SK-N-SH (cell line): ENCODE results near the gene TMEM80. TPM values are rescaled to one million over a fixed set of nuclear protein-coding genes. Genes with fewer than 3 reads are reported as not detected.

Experiments used
- CTCF ChIA-PET: fragments of 300-600, 350-600 bp; formaldehyde crosslinking; extraction: SDS; loops from one replicate; lab custom pipeline; 2021; lab: Yijun Ruan, JAX
- POLR2A ChIA-PET: fragments of 350-600 bp; sonication (Branson Sonifier 250); formaldehyde crosslinking; extraction: SDS; loops from one replicate; lab custom pipeline; 2020; ENCODE audit warnings: antibody characterized with exemption, inconsistent platforms; lab: Yijun Ruan, JAX
- DNase-seq: peaks from one replicate; pipeline ENCODE4 v3.0.0; 2012
- H2AFZ ChIP-seq: fragments of 200-600 bp; sonication (generic); 2 replicates; pipeline ENCODE4 v1.8.1; 2016; ENCODE audit warnings: antibody characterized with exemption, mild to moderate bottlenecking, low read depth
- H3F3A ChIP-seq: fragments of 200-600 bp; sonication (generic); replicated peaks from 2 replicates; pipeline ENCODE3; 2016; ENCODE audit warnings: antibody characterized with exemption, mild to moderate bottlenecking; ENCODE audit not compliant: insufficient read depth
- H3K27ac ChIP-seq, 2 experiments: fragments of 200-500 bp in 1 of 2; fragments of 200-600 bp in 1 of 2; sonication (Bioruptor generic) in 1 of 2; sonication (generic), shearing (Covaris generic) in 1 of 2; 2 replicates each; pipeline versions ENCODE4 v1.5.1 to v1.6.1; 2014 to 2016; ENCODE audit warnings: low read depth in 2 of 2, inconsistent platforms in 1 of 2, low read length in 1 of 2, mild to moderate bottlenecking in 1 of 2, mixed read lengths in 1 of 2
- H3K27me3 ChIP-seq: fragments of 200-600 bp; sonication (generic), shearing (Covaris generic); 2 replicates; pipeline ENCODE4 v1.6.1; 2016; ENCODE audit warnings: mixed run types; ENCODE audit not compliant: insufficient read depth
- H3K36me3 ChIP-seq, 2 experiments: fragments of 200-500 bp in 1 of 2; fragments of 200-600 bp in 1 of 2; sonication (Bioruptor generic) in 1 of 2; sonication (generic) in 1 of 2; replicated peaks in 1 of 2; 2 replicates each; pipeline versions ENCODE3 to v1.5.1; 2014 to 2016; ENCODE audit warnings: low read length in 1 of 2, mild to moderate bottlenecking in 1 of 2; ENCODE audit not compliant: insufficient read depth in 2 of 2, control insufficient read depth in 1 of 2
- H3K4me1 ChIP-seq, 2 experiments: fragments of 200-500 bp in 1 of 2; fragments of 200-600 bp in 1 of 2; sonication (Bioruptor generic) in 1 of 2; sonication (generic), shearing (Covaris generic) in 1 of 2; 2 replicates each; pipeline versions ENCODE4 v1.5.1 to v1.6.1; 2014 to 2016; ENCODE audit warnings: low read depth in 1 of 2, low read length in 1 of 2, mixed run types in 1 of 2; ENCODE audit not compliant: insufficient read depth in 2 of 2, control insufficient read depth in 1 of 2
- H3K4me2 ChIP-seq: fragments of 200-600 bp; sonication (generic), shearing (Covaris generic); 2 replicates; pipeline ENCODE4 v1.6.1; 2017; ENCODE audit warnings: mixed run types
- H3K4me3 ChIP-seq, 2 experiments: fragments of 200-500 bp in 1 of 2; fragments of 200-600 bp in 1 of 2; sonication (Bioruptor generic) in 1 of 2; sonication (generic), shearing (Covaris generic) in 1 of 2; 2 replicates each; pipeline versions ENCODE4 v1.5.1 to v1.8.1; 2014 to 2016; ENCODE audit warnings: low read depth in 2 of 2, inconsistent platforms in 1 of 2, low read length in 1 of 2, mild to moderate bottlenecking in 1 of 2, mixed read lengths in 1 of 2, moderate library complexity in 1 of 2
- H3K79me2 ChIP-seq: fragments of 200-600 bp; sonication (generic); 2 replicates; pipeline ENCODE4 v1.8.1; 2017; ENCODE audit warnings: mild to moderate bottlenecking; ENCODE audit not compliant: insufficient read depth
- H3K9ac ChIP-seq: fragments of 200-600 bp; sonication (generic); 2 replicates; pipeline ENCODE4 v1.6.1; 2017; ENCODE audit warnings: mixed run types
- H3K9me2 ChIP-seq: fragments of 200-600 bp; sonication (generic); 2 replicates; pipeline ENCODE4 v1.6.1; 2017; ENCODE audit warnings: mixed run types
- H3K9me3 ChIP-seq: fragments of 200-600 bp; sonication (generic); 2 replicates; pipeline ENCODE4 v1.6.1; 2017; ENCODE audit warnings: mixed run types, mild to moderate bottlenecking, moderate library complexity
- H4K20me1 ChIP-seq: fragments of 200-600 bp; sonication (generic); 2 replicates; pipeline ENCODE4 v1.6.1; 2017; ENCODE audit warnings: mild to moderate bottlenecking, mixed run types; ENCODE audit not compliant: insufficient read depth
- ELF1 ChIP-seq: IDR thresholded peaks from 2 replicates; pipeline ENCODE4 v1.4.0; 2012
- FOXJ3 ChIP-seq: sonication (generic); formaldehyde crosslinking; IDR thresholded peaks from 2 replicates; pipeline ENCODE4 v1.5.1; 2020; ENCODE audit warnings: mild to moderate bottlenecking, missing genetic modification reagents
- GABPA ChIP-seq: IDR thresholded peaks from 2 replicates; pipeline ENCODE4 v1.4.0; 2012; ENCODE audit warnings: low read depth, mild to moderate bottlenecking
- GATA2 ChIP-seq: sonication (generic); formaldehyde crosslinking; IDR thresholded peaks from 2 replicates; pipeline ENCODE4 v1.5.0; 2020; ENCODE audit warnings: mild to moderate bottlenecking, missing genetic modification reagents
- NFIC ChIP-seq: IDR thresholded peaks from 2 replicates; pipeline ENCODE4 v1.4.0; 2012; ENCODE audit warnings: borderline replicate concordance
- NRF1 ChIP-seq: IDR thresholded peaks from 2 replicates; pipeline ENCODE4 v1.6.1; 2012; ENCODE audit warnings: low read depth, mild to moderate bottlenecking, low read length
- PBX3 ChIP-seq: IDR thresholded peaks from 2 replicates; pipeline ENCODE4; 2012
- RAD21 ChIP-seq: IDR thresholded peaks from 2 replicates; pipeline ENCODE4 v1.6.1; 2012; ENCODE audit warnings: mild to moderate bottlenecking, low read length
- WGBS: methylation state at CpG from one replicate; pipeline ENCODE4 v1.1.6; 2017; ENCODE audit warnings: low lambda C conversion rate; 5-methylcytosine and 5-hydroxymethylcytosine counted together
- polyA plus RNA-seq, 3 experiments: library from polyadenylated mRNA; depleted of rRNA; stranded (reverse); fragments of >200 nt; gene quantifications; 2 replicates each; pipeline ENCODE4 v1.2.3, GENCODE V29; 2012
- TF ChIP-seq, protein P1 (sequence below): IDR thresholded peaks from 2 replicates; pipeline ENCODE4 v1.4.0; 2012; ENCODE audit warnings: low read depth, borderline replicate concordance
- TF ChIP-seq, protein P2 (sequence below): fragments of 150-350 bp; IDR thresholded peaks from 2 replicates; pipeline ENCODE4 v1.6.1; 2017; ENCODE audit warnings: antibody characterized with exemption, low read length, low read depth, borderline replicate concordance

Gene TMEM80
- polyA plus RNA-seq, 1 of the 3 experiments (the other 2 are of a cell fraction), result 40.4 TPM

DNA sequence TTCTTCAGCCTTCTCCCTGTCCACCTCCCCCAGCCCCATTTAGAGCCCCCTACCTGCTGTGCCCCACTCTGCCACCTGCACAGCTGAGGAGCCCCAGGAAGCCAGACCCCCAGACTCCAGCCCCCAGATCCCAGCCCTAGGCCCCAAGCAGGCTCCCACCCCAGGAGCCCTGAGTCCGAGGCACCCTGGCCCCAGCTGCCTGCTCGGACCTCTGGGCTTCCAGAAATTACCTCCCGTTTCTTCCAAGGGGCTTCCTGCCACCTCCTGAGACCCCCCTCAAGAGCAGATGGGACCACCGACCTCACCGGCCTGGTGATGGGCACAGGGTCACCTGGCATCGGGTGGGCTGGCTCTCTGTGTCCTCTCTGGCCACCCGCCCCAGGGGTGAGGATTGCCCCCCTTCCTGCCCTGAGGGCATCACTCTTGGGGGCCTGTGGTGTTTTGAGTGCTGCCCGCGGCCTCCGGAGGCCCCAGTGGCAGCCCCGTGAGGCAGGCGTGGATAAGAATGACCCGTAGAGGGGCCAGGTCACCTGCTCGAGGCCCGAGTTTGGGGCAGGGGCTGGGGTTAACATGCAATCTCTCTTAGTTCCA, 33.4 kb downstream of the TMEM80 start (continued):
- no peak for TF ChIP-seq PBX3
- TF ChIP-seq RAD21, result no peak
- TF ChIP-seq, protein P1, sequence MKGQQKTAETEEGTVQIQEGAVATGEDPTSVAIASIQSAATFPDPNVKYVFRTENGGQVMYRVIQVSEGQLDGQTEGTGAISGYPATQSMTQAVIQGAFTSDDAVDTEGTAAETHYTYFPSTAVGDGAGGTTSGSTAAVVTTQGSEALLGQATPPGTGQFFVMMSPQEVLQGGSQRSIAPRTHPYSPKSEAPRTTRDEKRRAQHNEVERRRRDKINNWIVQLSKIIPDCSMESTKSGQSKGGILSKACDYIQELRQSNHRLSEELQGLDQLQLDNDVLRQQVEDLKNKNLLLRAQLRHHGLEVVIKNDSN, result no peak
- no peak for TF ChIP-seq ELF1

GRCh38 chr11:729492-730074, 34.0 kb downstream of the TMEM80 start:
- POLR2A ChIA-PET, result interaction anchor here (0.6 kb wide), 1 partner anchor 104 kb away, joined by 4 read pairs; no protein-coding TSS in a partner anchor
- Histone ChIP-seq H3K4me2 (no peak overlapping the region), H2AFZ (no peak overlapping the region), H3F3A (peaks cover 9% of the 10 kb centered on the region), H3K4me1 (peaks cover 0 to 10% of the 10 kb centered on the region in 2 experiments; a peak in 1 of 4 replicates), H3K36me3 (no peaks in the 10 kb centered on the region), H3K9ac (no peak overlapping the region), H3K79me2 (no peaks in the 10 kb centered on the region), H3K27me3 (peaks cover 11% of the 10 kb centered on the region; the same call in 1 of the 2 replicates), H3K9me2 (no peaks in the 10 kb centered on the region), H3K9me3 (no peaks in the 10 kb centered on the region), H4K20me1 (no peaks in the 10 kb centered on the region), H3K4me3 (no peak overlapping the region), H3K27ac (no peak overlapping the region)
- no peak for DNase-seq
- WGBS, result 82% methylated on average over 17 of the region's 17 CpGs
- CTCF ChIA-PET, result interaction anchor here (2.1 to 11.8 kb wide), 7 partner anchors 17 to 178 kb away, joined by 5 to 150 read pairs (median 24); partner anchors contain the start of gene TALDO1
- TF ChIP-seq GABPA (no peak), FOXJ3 (CRISPR knock-in tag) (no peak), GATA2 (CRISPR knock-in tag) (no peak), NFIC (no peak), NRF1 (no peak), RAD21 (no peak)
- TF ChIP-seq, protein P1, result no peak
- TF ChIP-seq, protein P2, sequence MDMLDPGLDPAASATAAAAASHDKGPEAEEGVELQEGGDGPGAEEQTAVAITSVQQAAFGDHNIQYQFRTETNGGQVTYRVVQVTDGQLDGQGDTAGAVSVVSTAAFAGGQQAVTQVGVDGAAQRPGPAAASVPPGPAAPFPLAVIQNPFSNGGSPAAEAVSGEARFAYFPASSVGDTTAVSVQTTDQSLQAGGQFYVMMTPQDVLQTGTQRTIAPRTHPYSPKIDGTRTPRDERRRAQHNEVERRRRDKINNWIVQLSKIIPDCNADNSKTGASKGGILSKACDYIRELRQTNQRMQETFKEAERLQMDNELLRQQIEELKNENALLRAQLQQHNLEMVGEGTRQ, result no peak
- TF ChIP-seq, all 33 proteins: peak for 0
